B cell (primary cell): Measurements from ENCODE around the gene ASPG. TPM values are rescaled to one million over a fixed set of nuclear protein-coding genes. Genes with fewer than 3 reads are reported as not detected.

Experiments used
- ATAC-seq: fragments of 200-7000 bp; cut with Tn5 transposase; one replicate; pipeline ENCODE4 v1.10.0; 2021; ENCODE audit warnings: low read depth, mild to moderate bottlenecking, moderate number of reproducible peaks, moderate library complexity
- CTCF ChIA-PET: fragments of 350-600 bp; sonication (Branson Sonifier 250); formaldehyde crosslinking; loops from one replicate; lab custom pipeline; 2021; ENCODE audit warnings: antibody characterized with exemption, inconsistent platforms; lab: Charles Lee
- POLR2A ChIA-PET: fragments of 350-600 bp; sonication (Branson Sonifier 250); formaldehyde crosslinking; loops from one replicate; lab custom pipeline; 2021; ENCODE audit warnings: antibody characterized with exemption; lab: Charles Lee
- DNase-seq: peaks from one replicate; pipeline ENCODE4 v3.0.0; 2013
- H2AFZ ChIP-seq: 2 replicates; pipeline ENCODE4 v1.6.1; 2012; ENCODE audit warnings: mild to moderate bottlenecking, low read depth, low read length; ENCODE audit not compliant: insufficient read depth, poor library complexity, severe bottlenecking
- H3K27ac ChIP-seq, 2 donors: 1 replicate in 1 of 2; 2 replicates in 1 of 2; pipeline ENCODE4 v1.5.1; 2012 to 2013; ENCODE audit warnings: low read length in 2 of 2, mild to moderate bottlenecking in 2 of 2, moderate library complexity in 1 of 2
- H3K27me3 ChIP-seq, 4 experiments: fragments of 200-600 bp in 1 of 4; sonication (generic) in 1 of 4; replicated peaks in 1 of 4; 1 replicate in 2 of 4; 2 replicates in 2 of 4; pipeline versions ENCODE4 v1.6.1 to v1.7.0; 2013 to 2016; ENCODE audit warnings: low read length in 3 of 4, mild to moderate bottlenecking in 2 of 4, mixed read lengths in 1 of 4, moderate library complexity in 1 of 4; ENCODE audit not compliant: insufficient read depth in 4 of 4, control insufficient read depth in 3 of 4; ENCODE audit errors: control extremely low read depth in 1 of 4
- H3K36me3 ChIP-seq, 2 experiments: replicated peaks in 1 of 2; 1 replicate in 1 of 2; 2 replicates in 1 of 2; pipeline versions ENCODE4 v1.6.1 to v1.7.1; 2013; ENCODE audit warnings: low read length in 1 of 2; ENCODE audit not compliant: insufficient read depth in 2 of 2, control insufficient read depth in 1 of 2; ENCODE audit errors: control extremely low read depth in 1 of 2, extremely low read depth in 1 of 2
- H3K4me1 ChIP-seq, 2 donors: fragments of 200-600 bp in 1 of 2; sonication (generic) in 1 of 2; 1 replicate in 1 of 2; 2 replicates in 1 of 2; pipeline versions ENCODE4 v1.5.1 to v1.6.1; 2013 to 2017; ENCODE audit warnings: low read length in 2 of 2; ENCODE audit not compliant: control insufficient read depth in 2 of 2, insufficient read depth in 2 of 2
- H3K4me2 ChIP-seq: replicated peaks from 2 replicates; pipeline ENCODE3; 2012; ENCODE audit warnings: mild to moderate bottlenecking, low read depth, low read length; ENCODE audit not compliant: poor library complexity, severe bottlenecking
- H3K4me3 ChIP-seq, 5 experiments: fragments of 200-600 bp in 1 of 5; sonication (generic) in 1 of 5; 1 replicate in 3 of 5; 2 replicates in 2 of 5; pipeline versions ENCODE4 v1.5.1 to v1.7.0; 2011 to 2016; ENCODE audit warnings: low read length in 4 of 5, mild to moderate bottlenecking in 4 of 5, low read depth in 2 of 5, control low read depth in 1 of 5, moderate library complexity in 1 of 5; ENCODE audit not compliant: insufficient read depth in 1 of 5; ENCODE audit errors: control extremely low read depth in 1 of 5, extremely low read depth in 1 of 5
- H3K79me2 ChIP-seq: fragments of 200-600 bp; sonication (generic); one replicate; pipeline ENCODE4 v1.6.0; 2016; ENCODE audit warnings: low read length; ENCODE audit not compliant: control insufficient read depth, insufficient read depth
- H3K9ac ChIP-seq: fragments of 200-600 bp; sonication (generic); 2 replicates; pipeline ENCODE4 v1.6.1; 2017; ENCODE audit warnings: mild to moderate bottlenecking, low read length, moderate library complexity
- H3K9me3 ChIP-seq, 3 donors: one replicate each; pipeline versions ENCODE4 v1.6.1 to v1.7.1; 2013; ENCODE audit warnings: low read length in 2 of 3; ENCODE audit not compliant: control insufficient read depth in 2 of 3, insufficient read depth in 1 of 3; ENCODE audit errors: control extremely low read depth in 1 of 3
- H4K20me1 ChIP-seq: 2 replicates; pipeline ENCODE4 v1.6.0; 2012; ENCODE audit warnings: mild to moderate bottlenecking, low read length; ENCODE audit not compliant: insufficient read depth, control insufficient read depth, poor library complexity, severe bottlenecking
- H3K27ac Mint-ChIP-seq: one replicate; pipeline ENCODE4 v1.8.0; 2021; ENCODE audit warnings: mixed read lengths
- H3K27me3 Mint-ChIP-seq: one replicate; pipeline ENCODE4 v1.8.0; 2021; ENCODE audit warnings: mixed read lengths
- H3K4me1 Mint-ChIP-seq: one replicate; pipeline ENCODE4 v1.8.0; 2021; ENCODE audit warnings: mixed read lengths
- H3K4me3 Mint-ChIP-seq: one replicate; pipeline ENCODE4 v1.8.0; 2021; ENCODE audit warnings: mixed read lengths
- H3K9me3 Mint-ChIP-seq: one replicate; pipeline ENCODE4 v1.8.0; 2022; ENCODE audit warnings: mixed read lengths; ENCODE audit not compliant: insufficient read depth
- EZH2 ChIP-seq: IDR thresholded peaks from 2 replicates; pipeline ENCODE4 v1.6.1; 2012; ENCODE audit warnings: borderline replicate concordance, low read depth, mild to moderate bottlenecking, moderate library complexity, low read length; ENCODE audit not compliant: insufficient read depth, poor library complexity, severe bottlenecking
- WGBS: methylation state at CpG from one replicate; pipeline ENCODE4 v1.1.5; 2013; ENCODE audit warnings: missing lambda C conversion rate; ENCODE audit not compliant: insufficient coverage; 5-methylcytosine and 5-hydroxymethylcytosine counted together
- intact Hi-C: fragments of 100-400 bp; cut with micrococcal nuclease; formaldehyde crosslinking; loops from one replicate; pipeline ENCODE4 v1.10.0; 2022
- polyA plus RNA-seq: library from polyadenylated mRNA; depleted of rRNA; stranded (reverse); fragments of >200 nt; gene quantifications from 2 replicates; pipeline ENCODE4 v1.2.3, GENCODE V29; 2012
- total RNA-seq, 2 donors: library from RNA; stranded (reverse); fragments of 120-200 nt in 1 of 2; gene quantifications; 1 replicate in 1 of 2; 2 replicates in 1 of 2; pipeline versions ENCODE4 v1.2.3 to v1.2.4, GENCODE V29; 2013 to 2022
- TF ChIP-seq, protein P1 (sequence below): fragments of 200-600 bp; IDR thresholded peaks from one replicate; pipeline ENCODE4 v1.8.0; 2022; ENCODE audit warnings: antibody characterized with exemption, mild to moderate bottlenecking

ASPG gene
- total and polyA plus RNA-seq, 2 donors (not counting 1 experiment from before 2014, with no cell fraction given): not detected

DNA sequence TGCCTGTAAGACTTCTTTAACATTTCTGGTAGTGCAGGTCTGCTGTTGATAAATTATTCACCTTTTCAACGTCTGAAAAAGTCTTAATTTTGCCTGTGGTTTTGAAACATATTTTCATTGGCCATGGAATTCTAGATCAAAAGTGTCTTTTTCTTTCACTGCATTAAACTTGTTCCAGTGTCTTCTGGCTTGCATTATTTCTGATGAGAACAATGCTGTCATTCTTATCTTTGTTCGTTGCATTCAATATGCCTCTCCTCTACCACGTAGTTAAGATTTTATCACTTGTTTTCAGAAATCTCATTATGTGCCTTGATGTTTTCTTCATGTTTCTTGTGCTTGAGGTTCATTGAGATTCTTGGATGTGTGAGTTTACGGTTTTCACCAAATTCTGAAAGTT lies 39.5 kb downstream of the ASPG start:
- Histone ChIP-seq H3K27ac (no peak overlapping the region), H3K79me2 (no peaks in the 10 kb centered on the region), H2AFZ (no peak overlapping the region), H3K4me2 (no peak overlapping the region), H3K36me3 (no peaks in the 10 kb centered on the region), H3K9me3 (peaks cover 1 to 31% (median 26%) of the 10 kb centered on the region in 3 donors), H3K27me3 (peaks cover 0 to 3% (median 1%) of the 10 kb centered on the region in 4 experiments), H3K4me1 (no peaks in the 10 kb centered on the region), H3K9ac (no peak overlapping the region), H4K20me1 (no peaks in the 10 kb centered on the region), H3K4me3 (no peak overlapping the region)
- no peak for TF ChIP-seq EZH2
- TF ChIP-seq, protein P1, sequence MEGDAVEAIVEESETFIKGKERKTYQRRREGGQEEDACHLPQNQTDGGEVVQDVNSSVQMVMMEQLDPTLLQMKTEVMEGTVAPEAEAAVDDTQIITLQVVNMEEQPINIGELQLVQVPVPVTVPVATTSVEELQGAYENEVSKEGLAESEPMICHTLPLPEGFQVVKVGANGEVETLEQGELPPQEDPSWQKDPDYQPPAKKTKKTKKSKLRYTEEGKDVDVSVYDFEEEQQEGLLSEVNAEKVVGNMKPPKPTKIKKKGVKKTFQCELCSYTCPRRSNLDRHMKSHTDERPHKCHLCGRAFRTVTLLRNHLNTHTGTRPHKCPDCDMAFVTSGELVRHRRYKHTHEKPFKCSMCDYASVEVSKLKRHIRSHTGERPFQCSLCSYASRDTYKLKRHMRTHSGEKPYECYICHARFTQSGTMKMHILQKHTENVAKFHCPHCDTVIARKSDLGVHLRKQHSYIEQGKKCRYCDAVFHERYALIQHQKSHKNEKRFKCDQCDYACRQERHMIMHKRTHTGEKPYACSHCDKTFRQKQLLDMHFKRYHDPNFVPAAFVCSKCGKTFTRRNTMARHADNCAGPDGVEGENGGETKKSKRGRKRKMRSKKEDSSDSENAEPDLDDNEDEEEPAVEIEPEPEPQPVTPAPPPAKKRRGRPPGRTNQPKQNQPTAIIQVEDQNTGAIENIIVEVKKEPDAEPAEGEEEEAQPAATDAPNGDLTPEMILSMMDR: no peak
- WGBS: no CpG with 5 or more reads among the region's 4 CpGs
- no peak overlapping the region for H3K27ac Mint-ChIP-seq
- intact Hi-C loops: no loop called here
- ATAC-seq: no peak
- H3K27me3 Mint-ChIP-seq: peaks cover 24% of the 10 kb centered on the region
- POLR2A ChIA-PET: no interaction called here
- DNase-seq: no peak
- H3K9me3 Mint-ChIP-seq: peaks cover 8% of the 10 kb centered on the region
- H3K4me3 Mint-ChIP-seq: no peak overlapping the region
- no peaks in the 10 kb centered on the region for H3K4me1 Mint-ChIP-seq
- CTCF ChIA-PET: no interaction called here

GRCh38 chr14:104126753-104127152 lies 41.3 kb downstream of the ASPG start:
- WGBS: no CpG with 5 or more reads among the region's 2 CpGs
- DNase-seq: no peak
- intact Hi-C loops: no loop called here
- Histone ChIP-seq H3K4me1 (no peaks in the 10 kb centered on the region), H3K9ac (no peak overlapping the region), H3K27me3 (peaks cover 0 to 18% (median 1%) of the 10 kb centered on the region in 4 experiments), H3K4me3 (no peak overlapping the region), H3K4me2 (no peak overlapping the region), H2AFZ (no peak overlapping the region), H3K79me2 (no peaks in the 10 kb centered on the region), H4K20me1 (no peaks in the 10 kb centered on the region), H3K9me3 (peaks cover 1 to 48% (median 34%) of the 10 kb centered on the region in 3 donors), H3K36me3 (no peaks in the 10 kb centered on the region), H3K27ac (no peak overlapping the region)
- Mint-ChIP-seq H3K27me3 (peaks cover 27% of the 10 kb centered on the region), H3K27ac (no peak overlapping the region), H3K4me1 (no peaks in the 10 kb centered on the region), H3K9me3 (peaks cover 8% of the 10 kb centered on the region), H3K4me3 (no peak overlapping the region)
- TF ChIP-seq, protein P1: no peak
- TF ChIP-seq EZH2: no peak
- ChIA-PET CTCF (interaction anchor here (0.7 kb wide), 1 partner anchor 13 kb away, joined by 4 read pairs; no protein-coding TSS in a partner anchor), POLR2A (no interaction called here)
- ATAC-seq: no peak
